ENCODE data around the gene GPC4.

Gene GPC4

DNA sequence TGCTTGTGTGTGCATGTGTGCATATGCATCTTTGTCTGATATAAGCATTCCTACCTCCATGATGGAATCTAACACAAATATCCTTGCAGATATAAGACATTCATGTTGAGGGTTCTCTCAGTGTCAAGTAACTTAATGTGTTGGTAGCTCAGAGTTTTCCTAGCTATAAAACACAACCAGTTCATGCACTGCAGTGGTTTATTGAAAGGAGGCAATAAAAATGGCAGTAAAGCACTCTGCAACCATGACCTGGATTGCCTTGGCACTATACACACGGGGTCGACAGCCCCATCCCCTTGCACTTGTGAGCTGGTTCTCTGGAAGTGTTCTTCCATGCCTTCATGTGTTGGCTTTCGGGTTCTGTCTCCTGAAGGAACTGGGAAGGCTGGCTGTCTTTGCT is 38.9 kb downstream of the GPC4 start:
- FAIRE-seq (no peak), DNase-seq (ENCODE audit: insufficient read length, low spot score) (no peak)
- no peak for TF ChIP-seq CTCF (IDR thresholded peaks at IDR 0.05; ENCODE audit: insufficient read depth, missing control alignments)

- DNase-seq (ENCODE audit: insufficient read length, low spot score) (no peak), FAIRE-seq (no peak)
- TF ChIP-seq CTCF (IDR thresholded peaks at IDR 0.05; ENCODE audit: insufficient read depth, missing control alignments) = no peak
Measured at GRCh38 chrX:133375615-133376340, 39.5 kb downstream of the GPC4 start.

GRCh38 chrX:133374874-133375387 is 40.4 kb downstream of the GPC4 start:
- no peak for DNase-seq (ENCODE audit: insufficient read length, low spot score)
- no peak for TF ChIP-seq CTCF (IDR thresholded peaks at IDR 0.05; ENCODE audit: insufficient read depth, missing control alignments)
- FAIRE-seq = no peak

GRCh38 chrX:133373386-133374079 is 41.8 kb downstream of the GPC4 start:
- DNase-seq (ENCODE audit: insufficient read length, low spot score) (no peak), FAIRE-seq (no peak)
- TF ChIP-seq CTCF (IDR thresholded peaks at IDR 0.05; ENCODE audit: insufficient read depth, missing control alignments) = no peak

- no peak for TF ChIP-seq CTCF (IDR thresholded peaks at IDR 0.05; ENCODE audit: insufficient read depth, missing control alignments)
- no peak for DNase-seq (ENCODE audit: insufficient read length, low spot score)
- no peak for FAIRE-seq
Measured at GRCh38 chrX:133370696-133371275, 44.5 kb downstream of the GPC4 start.

DNA sequence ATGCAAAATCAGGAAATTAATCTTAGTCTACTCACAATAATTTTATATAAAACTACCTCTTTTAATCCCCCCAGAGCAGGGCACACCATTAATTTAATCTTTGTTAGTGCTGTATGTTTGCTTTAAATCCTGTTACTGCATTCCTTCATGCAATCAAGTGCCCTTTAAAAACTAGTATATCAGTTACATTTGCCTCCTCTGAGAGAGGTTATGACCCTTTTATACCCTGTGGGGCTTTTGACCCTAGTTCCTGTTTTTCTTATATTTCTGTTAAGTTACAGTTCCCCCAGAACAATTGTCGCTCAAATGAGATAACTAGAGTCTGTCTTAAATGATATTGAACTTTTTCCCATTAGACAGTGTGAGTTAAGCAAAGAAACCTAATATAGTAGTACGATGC is 46.2 kb downstream of the GPC4 start:
- DNase-seq (ENCODE audit: insufficient read length, low spot score) (no peak), FAIRE-seq (no peak)
- TF ChIP-seq CTCF (IDR thresholded peaks at IDR 0.05; ENCODE audit: insufficient read depth, missing control alignments) = no peak

Measured in D721Med (cell line).